ENCODE data around the gene NPM3. TPM values are rescaled to one million over a fixed set of nuclear protein-coding genes. Genes with fewer than 3 reads are reported as not detected.

Gene NPM3
- total RNA-seq, 4 donors from 2014 or later = 15.6 to 31.5 (median 16.5) TPM

DNA sequence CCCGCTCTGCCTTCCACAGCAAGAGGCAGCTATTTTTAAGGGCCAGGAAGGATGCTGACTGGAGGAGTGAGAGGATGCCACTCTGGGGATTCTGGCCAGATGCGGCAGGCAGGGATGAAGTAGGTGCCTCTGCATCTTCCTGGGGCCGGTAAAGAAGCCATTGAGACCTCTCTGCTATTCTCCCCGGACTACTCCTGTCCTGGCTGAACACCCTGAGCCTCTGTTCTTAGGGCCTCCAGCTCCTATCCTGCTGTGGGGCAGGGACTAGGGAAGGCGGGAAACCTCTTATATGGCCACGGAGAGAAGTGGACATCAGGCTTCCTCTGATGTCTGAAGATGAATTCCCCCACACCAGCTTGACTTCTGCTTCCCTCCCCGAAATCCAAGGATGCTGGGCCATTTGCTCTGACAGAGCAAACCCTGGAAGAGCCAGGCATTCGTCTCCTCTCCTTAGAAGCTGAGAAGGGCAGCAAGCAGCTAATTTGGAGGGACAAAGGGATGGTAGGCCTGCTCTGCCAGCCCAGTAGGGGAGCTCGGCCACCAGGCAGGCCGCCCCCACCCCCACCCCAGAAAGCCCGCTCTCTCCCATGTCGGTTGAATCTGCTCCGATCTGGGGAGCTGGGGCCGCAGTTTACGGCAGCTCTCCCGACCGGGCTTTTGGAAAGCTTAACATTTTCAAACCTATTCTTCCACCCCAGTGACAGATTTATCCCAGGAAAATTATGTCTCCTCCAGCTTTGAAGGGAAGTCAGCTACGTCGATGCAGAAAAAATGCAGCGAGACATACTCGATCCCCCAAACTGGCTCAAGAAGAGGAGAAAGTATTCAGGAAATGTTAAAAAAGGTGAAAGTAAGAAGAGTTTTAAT is 10.1 kb downstream of the NPM3 start:
- Histone ChIP-seq H3K27me3 (peaks cover 13 to 100% (median 56%) of the 10 kb centered on the region in 4 donors), H3K9me3 (no peaks in the 10 kb centered on the region), H3K4me1 (peaks cover 12 to 35% (median 35%) of the 10 kb centered on the region in 4 donors), H3K27ac (replicated peaks in 1 of 4) (no peak overlapping the region), H3K36me3 (no peaks in the 10 kb centered on the region), H3K4me3 (no peak overlapping the region)
- TF ChIP-seq POLR2AphosphoS5 (IDR thresholded peaks at IDR 0.05) = no peak
- no peak for TF ChIP-seq POLR2A (IDR thresholded peaks at IDR 0.05; ENCODE audit: low read depth)
- TF ChIP-seq EP300 (IDR thresholded peaks at IDR 0.05) = no peak
- TF ChIP-seq, protein P1, sequence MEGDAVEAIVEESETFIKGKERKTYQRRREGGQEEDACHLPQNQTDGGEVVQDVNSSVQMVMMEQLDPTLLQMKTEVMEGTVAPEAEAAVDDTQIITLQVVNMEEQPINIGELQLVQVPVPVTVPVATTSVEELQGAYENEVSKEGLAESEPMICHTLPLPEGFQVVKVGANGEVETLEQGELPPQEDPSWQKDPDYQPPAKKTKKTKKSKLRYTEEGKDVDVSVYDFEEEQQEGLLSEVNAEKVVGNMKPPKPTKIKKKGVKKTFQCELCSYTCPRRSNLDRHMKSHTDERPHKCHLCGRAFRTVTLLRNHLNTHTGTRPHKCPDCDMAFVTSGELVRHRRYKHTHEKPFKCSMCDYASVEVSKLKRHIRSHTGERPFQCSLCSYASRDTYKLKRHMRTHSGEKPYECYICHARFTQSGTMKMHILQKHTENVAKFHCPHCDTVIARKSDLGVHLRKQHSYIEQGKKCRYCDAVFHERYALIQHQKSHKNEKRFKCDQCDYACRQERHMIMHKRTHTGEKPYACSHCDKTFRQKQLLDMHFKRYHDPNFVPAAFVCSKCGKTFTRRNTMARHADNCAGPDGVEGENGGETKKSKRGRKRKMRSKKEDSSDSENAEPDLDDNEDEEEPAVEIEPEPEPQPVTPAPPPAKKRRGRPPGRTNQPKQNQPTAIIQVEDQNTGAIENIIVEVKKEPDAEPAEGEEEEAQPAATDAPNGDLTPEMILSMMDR (IDR thresholded peaks at IDR 0.05) = no peak
- 25% methylated on average over 5 of the region's 21 CpGs for WGBS
- intact Hi-C loops (cut with DNase I) = loop anchor here (10.0 kb wide), 1 partner anchor 558 kb away; no protein-coding TSS in a partner anchor
- DNase-seq (ENCODE audit: extremely low spot score) = no peak

DNA sequence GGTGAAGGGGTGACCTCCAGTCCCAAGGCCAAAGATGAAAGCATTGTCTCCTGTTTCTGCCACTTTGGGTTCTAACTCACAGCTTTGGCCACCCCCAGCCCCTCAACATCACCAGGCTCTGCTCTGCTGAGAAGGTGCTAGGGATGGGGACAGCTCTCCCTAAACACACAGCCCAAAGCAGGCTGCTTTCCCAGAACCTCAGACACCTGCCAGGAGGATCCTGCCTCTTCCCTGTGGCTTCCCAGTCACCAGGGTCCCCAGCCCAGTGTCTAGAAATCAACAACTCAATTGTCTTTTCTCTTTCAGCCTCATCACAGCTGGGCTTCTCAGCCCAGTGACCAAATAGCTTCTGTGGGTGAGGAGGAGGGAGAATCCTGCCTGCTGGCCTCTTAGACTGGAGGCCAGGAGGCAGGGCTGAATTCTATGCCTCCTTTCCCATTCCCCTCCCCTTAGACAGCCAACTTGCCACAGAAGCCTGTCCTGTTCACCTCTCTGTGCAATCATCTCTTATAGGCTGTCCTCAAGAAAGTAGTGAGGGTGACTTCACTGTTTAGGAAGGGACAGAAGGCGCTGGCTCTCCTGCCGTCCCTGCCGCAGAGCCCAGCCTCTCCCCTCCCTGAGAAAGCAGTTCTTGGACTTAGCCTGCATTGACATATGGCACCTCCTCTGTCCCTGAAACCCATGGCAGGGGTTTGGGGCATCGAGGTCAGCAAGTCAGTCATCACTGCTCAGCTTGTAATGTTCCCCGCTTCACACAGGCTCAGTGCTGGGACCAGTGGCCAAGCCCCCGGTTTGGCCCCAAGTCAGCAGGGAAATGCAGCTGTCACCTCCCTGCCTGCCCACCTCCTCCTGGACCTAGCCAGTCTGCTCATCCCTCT is 11.0 kb downstream of the NPM3 start:
- H3K27ac ChIP-seq (replicated peaks in 1 of 4) = no peak overlapping the region
- DNase-seq (ENCODE audit: extremely low spot score) = no peak
- H3K4me1 ChIP-seq = peaks cover 12 to 35% (median 35%) of the 10 kb centered on the region in 4 donors
- no peaks in the 10 kb centered on the region for H3K9me3 ChIP-seq
- 72% methylated on average over 6 of the region's 6 CpGs for WGBS
- H3K36me3 ChIP-seq = no peaks in the 10 kb centered on the region
- no peak for TF ChIP-seq EP300 (IDR thresholded peaks at IDR 0.05)
- TF ChIP-seq, protein P1 (IDR thresholded peaks at IDR 0.05) = no peak
- no peak for TF ChIP-seq POLR2A (IDR thresholded peaks at IDR 0.05; ENCODE audit: low read depth)
- TF ChIP-seq POLR2AphosphoS5 (IDR thresholded peaks at IDR 0.05) = no peak
- no peak overlapping the region for H3K4me3 ChIP-seq
- peaks cover 13 to 93% (median 53%) of the 10 kb centered on the region in 4 donors for H3K27me3 ChIP-seq
- intact Hi-C loops (cut with DNase I) = loop anchor here (10.0 kb wide), 1 partner anchor 557 kb away; no protein-coding TSS in a partner anchor

DNA sequence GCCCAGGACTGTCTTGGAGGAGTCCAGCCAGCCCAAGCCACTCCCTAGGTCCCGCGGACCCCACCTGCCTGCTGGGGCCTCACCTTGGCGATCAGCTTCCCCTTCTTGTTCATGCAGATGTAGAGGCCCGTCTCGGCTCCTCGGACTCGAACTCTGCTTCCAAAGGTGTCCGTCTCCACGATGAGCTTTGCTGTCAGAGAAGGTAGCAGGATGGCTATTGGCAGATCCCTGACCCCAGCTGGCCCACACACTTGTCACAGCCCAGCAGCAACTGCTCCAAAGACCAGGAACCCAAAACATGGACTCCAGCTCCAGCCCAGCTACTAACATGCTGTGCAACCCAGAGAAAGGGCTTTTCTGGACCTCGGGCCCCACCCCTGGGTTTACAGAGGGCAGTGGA is 11.9 kb downstream of the NPM3 start:
- DNase-seq (ENCODE audit: extremely low spot score) = no peak
- peaks cover 10 to 33% (median 32%) of the 10 kb centered on the region in 4 donors for H3K4me1 ChIP-seq

More for the DNA sequence above, 11.9 kb downstream of the NPM3 start:
- H3K36me3 ChIP-seq = no peaks in the 10 kb centered on the region
- intact Hi-C loops (cut with DNase I) = loop anchor here (10.0 kb wide), 1 partner anchor 557 kb away; no protein-coding TSS in a partner anchor
- no peak overlapping the region for H3K4me3 ChIP-seq
- 89% methylated on average over 6 of the region's 10 CpGs for WGBS
- H3K27me3 ChIP-seq = peaks cover 13 to 85% (median 48%) of the 10 kb centered on the region in 4 donors
- no peaks in the 10 kb centered on the region for H3K9me3 ChIP-seq
- TF ChIP-seq, protein P1 (IDR thresholded peaks at IDR 0.05) = no peak
- TF ChIP-seq POLR2AphosphoS5 (IDR thresholded peaks at IDR 0.05) = no peak
- TF ChIP-seq POLR2A (IDR thresholded peaks at IDR 0.05; ENCODE audit: low read depth) = no peak
- no peak for TF ChIP-seq EP300 (IDR thresholded peaks at IDR 0.05)
- no peak overlapping the region for H3K27ac ChIP-seq (replicated peaks in 1 of 4)
